Brain microvascular endothelial cell (primary cell): Measurements from ENCODE around the gene WDR26.

Source experiments
- DNase-seq: peaks from one replicate; pipeline ENCODE4 v3.0.0-alpha.2; 2020
- H3K27ac ChIP-seq: fragments of 250-450 bp; sonication (Bioruptor Pico); 2 replicates; pipeline ENCODE4 v1.5.1; 2020; ENCODE audit warnings: mild to moderate bottlenecking, moderate library complexity
- H3K27me3 ChIP-seq: fragments of 250-450 bp; sonication (Bioruptor Pico); replicated peaks from 2 replicates; pipeline ENCODE4 v1.5.1; 2020; ENCODE audit warnings: mild to moderate bottlenecking
- H3K36me3 ChIP-seq: fragments of 250-450 bp; sonication (Bioruptor Pico); replicated peaks from 2 replicates; pipeline ENCODE4 v1.5.1; 2020; ENCODE audit warnings: mild to moderate bottlenecking
- H3K4me3 ChIP-seq: 2 replicates; pipeline ENCODE4 v1.5.1; 2011; ENCODE audit warnings: low read depth, mild to moderate bottlenecking, control low read depth, low read length, moderate library complexity
- CTCF ChIP-seq: IDR thresholded peaks from 2 replicates; pipeline ENCODE4 v1.5.1; 2011; ENCODE audit warnings: low read depth, mild to moderate bottlenecking, moderate library complexity, low read length, control low read depth, inconsistent platforms; ENCODE audit errors: missing control alignments
- in situ Hi-C: cut with HindIII; loops from 2 replicates; pipeline ENCODE4 v1.10.0; 2017; ENCODE audit warnings: low sequenced_read_pairs, low pct_ligation_motif_present

WDR26 gene

GRCh38 chr1:224454402-224455055 lies 19.9 kb upstream of the WDR26 start:
- Histone ChIP-seq H3K4me3 (no peak overlapping the region), H3K27ac (no peak overlapping the region), H3K36me3 (no peaks in the 10 kb centered on the region), H3K27me3 (no peaks in the 10 kb centered on the region)
- no peak for DNase-seq
- in situ Hi-C loops: no loop called here
- TF ChIP-seq CTCF: no peak

DNA sequence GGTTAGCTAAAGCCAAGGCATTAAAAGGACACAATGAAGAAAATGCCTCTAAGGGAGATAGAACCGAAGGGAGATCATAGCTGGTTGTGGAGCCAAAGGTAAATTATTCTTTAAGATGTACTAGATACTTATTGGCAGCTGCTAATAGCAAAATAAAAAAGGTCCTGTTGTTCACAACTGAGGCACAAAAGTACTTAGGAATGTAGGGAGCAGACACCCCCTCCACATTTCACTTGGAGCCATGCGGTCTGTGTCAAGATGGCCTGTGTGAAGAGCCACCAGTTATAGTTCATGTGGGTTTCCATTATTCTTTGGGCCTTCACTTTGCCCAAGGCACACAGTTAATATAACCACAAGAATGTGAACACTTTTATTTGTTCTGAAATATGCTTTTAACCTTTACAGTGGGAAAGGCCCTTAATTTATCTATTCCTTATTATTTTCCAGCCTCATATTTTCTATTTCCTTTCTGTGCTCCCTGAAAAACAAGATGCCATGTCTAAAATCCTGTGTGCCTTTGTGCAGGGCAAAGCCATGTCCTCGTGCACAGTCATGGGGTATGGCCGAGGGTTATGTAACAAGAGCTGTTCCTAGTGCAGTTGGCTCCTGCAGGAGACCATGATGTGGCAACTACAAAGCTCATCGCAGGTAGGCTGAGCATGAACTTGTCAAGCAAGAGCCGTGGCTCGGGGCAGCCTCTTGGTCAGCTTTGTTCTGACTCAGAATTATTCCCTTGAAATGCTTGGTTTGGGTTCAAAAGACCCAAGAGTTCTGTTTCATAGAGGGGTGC lies 16.2 kb upstream of the WDR26 start:
- H3K27ac ChIP-seq: no peak overlapping the region
- no peak overlapping the region for H3K4me3 ChIP-seq
- no peaks in the 10 kb centered on the region for H3K36me3 ChIP-seq
- in situ Hi-C loops: no loop called here
- TF ChIP-seq CTCF: no peak
- H3K27me3 ChIP-seq: no peaks in the 10 kb centered on the region
- DNase-seq: no peak

DNA sequence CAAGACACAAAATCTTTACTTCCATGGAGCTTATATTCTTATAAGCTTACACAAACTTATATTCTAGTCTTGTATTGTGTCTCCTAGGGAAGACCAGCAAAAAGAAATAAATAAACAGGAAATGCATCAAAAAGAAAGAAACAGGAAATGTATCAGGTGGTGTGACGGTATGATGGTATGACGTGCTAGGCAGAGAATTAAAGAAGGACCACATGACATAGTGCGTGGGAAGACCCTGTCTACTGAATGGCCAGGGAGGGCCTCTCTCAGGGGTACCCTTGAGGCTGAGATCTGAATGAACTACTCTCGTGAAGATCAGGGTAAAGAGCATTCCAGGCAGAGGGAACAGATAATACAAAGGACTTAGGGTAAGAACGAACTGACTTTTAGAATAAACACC lies 15.6 kb upstream of the WDR26 start:
- in situ Hi-C loops: no loop called here
- no peak overlapping the region for H3K27ac ChIP-seq
- H3K27me3 ChIP-seq: no peaks in the 10 kb centered on the region
- H3K4me3 ChIP-seq: no peak overlapping the region
- DNase-seq: no peak
- H3K36me3 ChIP-seq: no peaks in the 10 kb centered on the region
- TF ChIP-seq CTCF: no peak

GRCh38 chr1:224448453-224449017 lies 13.9 kb upstream of the WDR26 start:
- H3K27ac ChIP-seq: no peak overlapping the region
- H3K27me3 ChIP-seq: no peaks in the 10 kb centered on the region
- no peak for DNase-seq
- H3K4me3 ChIP-seq: no peak overlapping the region
- no peak for TF ChIP-seq CTCF
- H3K36me3 ChIP-seq: no peaks in the 10 kb centered on the region
- in situ Hi-C loops: no loop called here

GRCh38 chr1:224447971-224448370 lies 13.4 kb upstream of the WDR26 start:
- H3K4me3 ChIP-seq: no peak overlapping the region
- in situ Hi-C loops: no loop called here
- H3K27ac ChIP-seq: no peak overlapping the region
- DNase-seq: no peak
- H3K36me3 ChIP-seq: no peaks in the 10 kb centered on the region
- no peak for TF ChIP-seq CTCF
- H3K27me3 ChIP-seq: no peaks in the 10 kb centered on the region
